GM12801 (cell line): Measurements from ENCODE around the gene ACOXL.

Experiments
- CTCF ChIP-seq: IDR thresholded peaks from one replicate; pipeline ENCODE4 v1.5.1; 2011; ENCODE audit warnings: control low read depth; ENCODE audit not compliant: insufficient read length; ENCODE audit errors: extremely low read depth

Gene ACOXL

GRCh38 chr2:110743600-110743999 lies 11.2 kb downstream of the ACOXL start:
- TF ChIP-seq CTCF: no peak

GRCh38 chr2:110744429-110744828 lies 12.1 kb downstream of the ACOXL start:
- no peak for TF ChIP-seq CTCF

DNA sequence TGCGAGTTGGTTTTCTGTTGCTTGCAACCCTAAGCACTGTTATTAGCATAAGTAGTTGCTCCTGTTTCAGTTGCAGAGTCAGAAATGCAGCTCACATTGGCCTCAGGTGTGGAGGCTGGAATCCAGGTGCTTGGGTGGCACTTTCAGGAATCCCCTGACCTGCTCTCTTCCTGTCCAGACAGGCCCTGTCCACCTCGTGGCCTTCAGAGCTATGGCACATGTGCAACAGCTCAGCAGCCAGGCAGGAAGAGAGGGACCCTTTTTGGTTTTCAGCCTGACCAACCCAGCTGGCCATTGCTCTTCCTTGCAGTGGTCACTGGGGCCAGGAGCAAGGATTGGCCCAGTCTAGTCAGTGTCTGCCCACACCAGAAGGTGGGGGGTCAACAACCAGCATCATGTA lies 12.7 kb downstream of the ACOXL start:
- TF ChIP-seq CTCF: no peak

GRCh38 chr2:110746586-110747521 lies 14.5 kb downstream of the ACOXL start:
- no peak for TF ChIP-seq CTCF

DNA sequence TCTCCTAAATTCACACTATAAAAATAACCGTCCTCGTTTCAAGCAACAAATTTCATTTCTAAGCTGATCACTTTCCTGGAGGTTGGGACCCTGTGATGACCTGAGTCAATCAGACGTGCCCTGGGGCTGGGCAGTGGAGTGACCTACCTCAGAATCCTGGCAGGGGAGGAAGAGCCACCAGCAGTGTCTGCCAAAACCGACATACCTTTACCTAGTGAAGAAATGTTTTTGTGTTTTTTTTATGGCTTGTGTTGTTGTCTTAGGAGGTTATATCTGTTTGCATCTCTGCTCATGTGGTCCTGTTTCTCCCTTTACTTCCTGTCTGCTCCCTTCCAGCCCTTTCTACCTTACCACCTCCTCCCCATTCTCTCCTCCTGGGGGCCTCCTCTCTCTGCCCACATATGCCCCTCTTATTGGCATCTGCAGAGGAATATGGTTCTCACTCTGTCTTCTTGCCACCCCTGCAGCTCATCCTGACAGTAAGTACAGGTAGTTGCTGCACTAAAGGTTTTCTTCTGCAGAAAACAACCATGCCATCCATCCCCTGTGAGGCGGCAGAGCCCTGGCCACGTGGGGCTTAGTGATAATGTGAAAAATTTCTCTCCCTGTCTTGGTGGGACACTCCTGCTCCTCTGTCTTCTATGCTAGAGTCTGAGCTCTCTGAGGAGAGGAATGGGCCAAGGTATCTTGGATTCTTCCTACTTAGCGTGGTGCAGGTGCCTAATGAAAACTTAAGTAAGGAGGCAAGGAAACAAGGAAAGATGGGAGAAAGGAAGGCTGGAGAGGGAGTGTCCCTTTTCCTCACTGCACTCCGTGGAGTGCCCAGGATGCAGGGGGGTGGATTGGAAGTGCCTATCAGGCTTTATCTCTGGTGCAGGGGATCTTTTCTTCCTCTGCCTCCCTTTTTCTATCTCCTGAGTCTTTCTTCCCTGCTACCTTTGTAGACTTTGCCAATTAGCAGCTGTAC lies 15.4 kb downstream of the ACOXL start:
- no peak for TF ChIP-seq CTCF

DNA sequence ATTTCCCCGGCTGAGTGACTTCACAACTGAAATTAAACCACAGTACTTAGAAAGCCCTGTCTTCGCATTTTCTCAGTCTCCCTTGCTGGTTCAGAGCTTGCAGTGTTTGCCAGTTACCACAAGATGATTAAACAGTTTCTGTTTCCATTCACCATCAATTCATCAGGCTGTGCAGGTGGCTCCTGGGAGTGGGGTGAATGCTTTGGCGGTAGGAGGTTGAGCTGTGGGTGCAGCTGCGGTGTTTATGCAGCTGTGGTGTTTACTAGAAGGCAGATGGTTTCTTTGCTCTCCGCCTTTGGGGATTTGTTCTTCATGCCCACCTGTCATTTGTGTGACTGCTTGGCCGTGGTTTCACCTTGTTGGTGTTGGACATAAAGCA lies 16.1 kb downstream of the ACOXL start:
- TF ChIP-seq CTCF: no peak

DNA sequence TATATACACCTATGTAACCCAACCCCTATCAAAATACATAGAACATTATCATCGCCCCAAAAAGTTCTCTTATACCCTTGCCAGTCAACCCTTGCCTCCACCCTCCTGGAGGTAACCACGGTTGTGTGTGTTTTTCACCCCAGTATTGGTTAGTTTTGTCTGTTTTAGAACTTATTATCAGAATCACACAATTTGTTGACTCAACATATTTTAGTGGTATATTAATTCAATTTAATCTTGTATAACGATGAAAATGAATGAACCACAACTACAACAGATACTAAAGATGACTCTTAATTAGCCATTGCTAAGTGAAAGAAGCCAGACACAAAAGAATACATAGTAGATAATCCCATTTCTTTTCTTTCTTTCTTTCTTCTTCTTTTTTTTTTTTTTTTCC lies 19.3 kb downstream of the ACOXL start:
- TF ChIP-seq CTCF: no peak
